CD4-positive, alpha-beta T cell treated with Interleukin-12 subunit alpha and Interleukin-12 subunit beta, for 1 hour (primary cell): ENCODE measurements around the gene SGSH.
A peak's percentile ranks its signal among the peaks of the same experiment; 100 is the strongest.

Experiments used
- DNase-seq: peaks from one replicate; pipeline ENCODE4 v3.0.0-alpha.2; 2020

SGSH gene

GRCh38 chr17:80223838-80224497 is 3.8 kb upstream of the SGSH start:
- no peak for DNase-seq

DNA sequence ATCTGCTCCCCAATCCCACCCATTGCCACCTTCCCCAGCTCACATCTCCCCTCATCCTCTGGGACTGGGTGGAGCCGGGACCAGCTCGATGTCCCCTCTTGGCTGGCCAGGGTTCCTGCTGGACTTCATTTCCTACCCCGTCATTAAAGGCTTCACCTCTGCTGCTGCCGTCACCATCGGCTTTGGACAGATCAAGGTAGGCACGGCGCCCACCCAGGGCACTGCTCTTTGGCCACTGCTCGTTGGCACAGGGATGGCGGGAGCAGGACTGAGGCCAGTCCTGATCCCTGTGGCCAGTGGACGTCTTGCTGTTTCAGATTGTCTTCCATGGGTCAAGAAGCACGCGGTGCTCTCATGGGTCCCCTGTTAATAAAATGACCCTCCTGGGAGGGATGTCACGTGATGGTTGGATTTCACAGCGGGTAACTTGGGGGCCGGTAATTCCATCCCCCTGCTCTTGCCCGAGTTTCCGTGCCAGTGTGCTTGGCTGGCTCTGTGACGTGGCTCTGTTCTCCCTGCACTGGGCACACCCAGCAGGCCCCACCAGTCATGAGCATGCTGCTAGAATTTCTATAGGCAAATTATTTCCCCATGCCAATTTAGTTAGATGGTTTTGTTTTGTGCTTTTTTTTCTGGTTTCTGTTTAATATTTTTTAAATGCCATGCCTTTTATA is 3.1 kb upstream of the SGSH start:
- DNase-seq: no peak

DNA sequence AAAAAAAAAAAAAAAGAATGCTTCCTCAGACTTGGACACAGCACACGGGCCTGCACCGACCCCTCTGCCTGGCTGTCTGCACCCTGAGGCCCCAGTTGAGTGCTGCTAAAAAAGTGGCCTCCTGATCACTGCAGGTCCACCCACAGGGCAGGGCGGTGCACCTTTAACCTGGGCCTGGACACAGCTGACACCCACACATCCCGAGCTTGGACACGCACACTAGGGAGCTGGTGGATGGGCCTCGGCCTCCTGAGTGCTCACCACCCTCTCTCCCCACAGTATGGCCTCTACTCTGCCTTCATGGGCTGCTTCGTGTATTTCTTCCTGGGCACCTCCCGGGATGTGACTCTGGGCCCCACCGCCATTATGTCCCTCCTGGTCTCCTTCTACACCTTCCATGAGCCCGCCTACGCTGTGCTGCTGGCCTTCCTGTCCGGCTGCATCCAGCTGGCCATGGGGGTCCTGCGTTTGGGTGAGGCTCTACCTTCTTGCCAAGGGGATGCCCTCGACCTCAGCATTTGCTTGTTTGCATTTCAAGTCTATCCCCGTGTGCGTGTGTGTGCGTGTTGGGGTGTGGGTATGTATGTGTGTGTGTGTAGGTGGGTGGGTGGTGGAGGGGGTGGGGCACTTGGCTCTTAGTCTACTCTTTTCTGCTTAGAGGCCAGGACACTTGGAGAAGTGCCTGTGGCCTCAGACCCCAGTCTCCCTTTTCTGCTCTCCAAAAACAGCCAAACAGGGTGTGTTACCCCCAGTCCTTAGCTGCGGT is 2.4 kb upstream of the SGSH start:
- no peak for DNase-seq

GRCh38 chr17:80221351-80222105 is 1.4 kb upstream of the SGSH start:
- DNase-seq: no peak

- peak; percentile 14 for DNase-seq
These were observed 643 bp upstream of the SGSH start for GRCh38 chr17:80220736-80221215.

DNA sequence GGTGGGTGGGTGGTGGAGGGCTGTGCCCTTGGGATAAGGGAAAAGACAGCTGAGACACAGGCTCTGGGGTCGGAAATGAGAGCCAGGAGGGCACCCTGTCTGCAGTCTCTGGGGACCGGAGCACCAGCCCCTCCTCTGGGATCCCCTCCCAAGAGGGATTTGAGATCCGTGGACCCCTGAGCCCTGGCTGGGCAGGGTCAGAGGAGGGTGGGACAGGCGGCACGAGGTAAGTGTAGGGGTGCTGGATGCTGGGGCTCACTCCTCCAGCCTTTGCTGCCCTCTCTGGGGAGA is 425 bp downstream of the SGSH start:
- DNase-seq: no peak

GRCh38 chr17:80219013-80219762 is 945 bp downstream of the SGSH start:
- peak; percentile 92 for DNase-seq

DNA sequence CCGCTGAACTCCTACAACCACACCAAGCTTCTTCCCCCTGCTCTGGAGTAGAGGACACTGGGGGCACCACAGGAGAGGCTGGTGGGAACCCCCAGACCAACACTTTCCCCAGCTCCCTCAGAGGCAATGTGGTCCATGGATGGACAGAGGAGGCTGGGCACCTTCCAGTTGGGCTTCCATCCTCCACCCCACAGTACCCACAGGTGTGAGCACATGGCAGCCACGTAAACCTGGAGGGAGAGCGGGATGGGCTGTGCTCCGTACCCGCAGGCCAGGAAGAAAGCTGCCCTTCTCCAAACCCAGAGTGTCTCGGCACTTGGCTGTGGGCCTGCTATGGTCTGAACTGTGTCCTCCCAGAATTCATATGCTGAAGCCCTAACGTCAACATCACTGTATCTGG is 1.7 kb downstream of the SGSH start:
- no peak for DNase-seq

DNA sequence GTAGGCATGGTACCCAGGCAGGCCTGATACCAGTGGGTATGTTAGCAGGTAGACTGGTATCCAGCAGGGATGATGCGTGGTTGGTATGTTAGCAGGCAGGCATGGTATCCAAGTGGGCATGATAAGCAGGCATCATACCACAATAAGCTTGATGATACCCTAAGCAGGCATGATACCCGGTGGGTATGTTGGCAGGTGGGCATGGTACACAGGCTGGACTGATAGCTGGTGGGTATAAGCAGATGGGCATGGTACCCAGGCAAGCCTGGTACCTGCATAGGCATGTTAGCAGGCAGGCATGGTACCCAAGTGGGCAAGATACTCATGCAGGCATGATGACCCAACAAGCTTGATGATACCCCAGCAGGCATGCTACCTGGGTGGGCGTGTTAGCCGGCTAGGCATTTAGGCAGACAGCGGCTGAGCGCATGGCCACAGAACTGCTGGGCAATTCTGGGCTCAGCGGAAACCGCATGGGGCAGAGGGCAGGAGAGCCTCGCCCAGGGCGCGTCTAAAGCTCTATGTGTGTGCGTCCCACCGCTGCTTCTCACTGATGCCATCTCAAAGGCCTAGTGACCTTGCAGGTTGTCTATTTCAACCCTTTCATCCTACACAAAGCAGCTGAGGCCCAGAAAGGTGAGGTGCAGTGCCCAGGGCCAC is 2.3 kb downstream of the SGSH start:
- no peak for DNase-seq

GRCh38 chr17:80216473-80217456 is 3.4 kb downstream of the SGSH start:
- no peak for DNase-seq

- no peak for DNase-seq
These were observed 5.3 kb downstream of the SGSH start for GRCh38 chr17:80214878-80215210.

GRCh38 chr17:80214012-80214877 is 5.9 kb downstream of the SGSH start:
- no peak for DNase-seq

- no peak for DNase-seq
These were observed 6.5 kb downstream of the SGSH start for GRCh38 chr17:80213643-80213975.

DNA sequence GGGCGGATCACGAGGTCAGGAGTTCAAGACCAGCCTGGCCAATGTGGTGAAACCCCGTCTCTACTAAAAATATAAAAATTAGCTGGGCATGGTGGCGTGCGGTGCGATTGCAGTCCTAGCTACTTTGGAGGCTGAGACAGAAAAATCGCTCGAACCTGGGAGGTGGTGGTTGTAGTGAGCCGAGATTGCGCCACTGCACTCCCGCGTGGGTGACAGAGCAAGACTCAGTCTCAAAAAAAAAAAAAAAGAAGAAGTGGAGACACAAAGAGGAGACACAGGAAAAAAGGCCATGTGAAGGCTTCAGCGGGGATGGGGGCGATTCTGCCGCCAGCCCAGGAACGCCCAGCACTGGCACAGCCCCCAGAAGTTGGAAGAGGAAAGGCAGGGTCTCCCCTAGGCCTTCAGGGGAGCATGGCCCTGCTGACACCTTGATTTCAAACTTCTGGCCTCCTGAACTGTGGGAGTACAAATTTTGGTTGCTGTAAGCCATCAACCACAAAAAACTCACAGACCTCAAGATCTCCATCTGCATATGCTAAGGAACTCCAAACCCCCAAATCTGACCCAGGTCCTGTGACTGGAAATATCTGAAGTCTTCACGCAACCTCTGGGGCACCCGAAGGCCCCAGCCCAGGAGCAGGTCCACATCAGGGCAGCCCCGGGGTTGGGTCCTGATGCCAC is 7.0 kb downstream of the SGSH start:
- no peak for DNase-seq

DNA sequence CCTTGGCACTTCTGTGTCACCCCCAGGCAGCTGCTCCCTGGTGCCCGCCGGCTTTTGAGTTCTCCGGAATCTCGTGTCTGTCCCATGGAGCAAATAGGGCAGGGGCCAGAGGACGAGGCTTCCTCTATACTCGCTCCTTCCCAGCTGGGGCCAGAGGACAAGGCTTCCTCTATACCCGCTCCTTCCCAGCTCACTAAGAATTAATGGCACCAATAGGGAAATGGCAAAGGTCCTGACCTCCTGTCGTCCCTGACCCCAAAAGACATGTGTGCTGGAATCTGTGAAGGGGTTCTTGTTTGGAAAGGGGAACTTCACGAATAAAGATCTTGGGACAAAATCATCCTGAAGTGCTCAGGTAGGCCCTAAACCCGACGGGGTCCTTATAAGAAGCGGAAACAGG is 7.6 kb downstream of the SGSH start:
- DNase-seq: no peak

GRCh38 chr17:80212109-80212508 is 8.0 kb downstream of the SGSH start:
- no peak for DNase-seq

- DNase-seq: no peak
These were observed 9.6 kb downstream of the SGSH start for GRCh38 chr17:80210348-80211108.

- DNase-seq: no peak
These were observed 10.4 kb downstream of the SGSH start for GRCh38 chr17:80209765-80210164.

GRCh38 chr17:80208050-80208449 is 12.1 kb downstream of the SGSH start:
- DNase-seq: no peak
